ENCODE measurements around the gene CCL18.
"Not testable (repeated sequence)": the region's sequence is repeated elsewhere in the genome, so short reads cannot be mapped to it uniquely, and the experiment has no call there.

The CCL18 gene

DNA sequence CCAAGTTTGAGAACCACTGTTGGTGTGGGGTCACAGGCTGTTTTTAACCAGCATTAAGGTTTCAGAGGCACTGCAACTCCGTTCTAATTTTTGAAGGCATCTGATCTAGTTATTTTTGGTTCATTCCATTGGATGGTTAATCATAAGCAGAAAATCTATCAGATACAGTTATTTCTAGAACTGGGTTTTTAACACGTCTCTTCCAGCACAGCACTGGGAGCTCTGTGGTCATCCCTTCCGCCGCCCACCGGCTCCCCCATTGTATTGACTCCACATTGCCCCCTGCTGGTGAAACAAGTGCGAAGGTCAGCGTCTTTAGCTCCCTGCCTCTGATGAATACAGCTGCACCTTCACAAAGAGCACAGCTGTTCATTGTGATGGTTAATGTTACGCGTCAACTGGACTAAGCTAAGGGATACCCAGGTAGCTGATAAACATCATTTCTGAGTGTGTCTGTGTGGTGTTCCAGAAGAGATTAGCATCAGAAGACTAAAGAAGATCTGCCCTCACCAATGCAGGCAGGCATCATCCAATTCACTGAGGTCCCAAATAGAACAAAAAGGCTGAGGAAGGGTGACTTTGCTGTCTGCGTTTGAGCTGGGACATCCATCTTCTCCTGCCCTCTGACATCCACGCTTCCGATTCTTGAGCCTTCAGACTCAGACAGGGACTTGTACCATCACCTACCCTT is 8.5 kb downstream of the CCL18 start:
- peak; percentile 6 for DNase-seq

DNA sequence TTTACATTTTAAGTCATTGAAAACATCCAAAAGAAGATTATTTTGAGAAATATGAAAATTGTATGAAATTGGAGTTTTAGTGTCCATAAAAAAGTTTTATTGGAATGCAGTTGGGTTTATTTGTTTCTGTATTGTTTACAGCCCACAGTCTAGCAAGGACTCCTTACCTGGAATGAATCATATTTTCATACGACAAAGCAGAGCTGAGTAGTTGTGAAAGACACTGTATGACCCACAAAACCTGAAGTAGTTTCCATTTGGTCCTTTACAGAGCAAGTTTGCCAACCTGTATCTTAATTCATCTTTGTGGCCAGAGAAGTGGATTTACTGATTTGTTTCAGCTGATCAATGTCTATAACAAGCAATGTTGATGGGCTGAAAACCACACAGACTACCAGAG is 10.3 kb downstream of the CCL18 start:
- no peak for DNase-seq

- not testable (repeated sequence) for DNase-seq
Measured at GRCh38 chr17:36081681-36082471, 17.8 kb downstream of the CCL18 start.

- not testable (repeated sequence) for DNase-seq
Measured at GRCh38 chr17:36082482-36083120, 18.5 kb downstream of the CCL18 start.

DNA sequence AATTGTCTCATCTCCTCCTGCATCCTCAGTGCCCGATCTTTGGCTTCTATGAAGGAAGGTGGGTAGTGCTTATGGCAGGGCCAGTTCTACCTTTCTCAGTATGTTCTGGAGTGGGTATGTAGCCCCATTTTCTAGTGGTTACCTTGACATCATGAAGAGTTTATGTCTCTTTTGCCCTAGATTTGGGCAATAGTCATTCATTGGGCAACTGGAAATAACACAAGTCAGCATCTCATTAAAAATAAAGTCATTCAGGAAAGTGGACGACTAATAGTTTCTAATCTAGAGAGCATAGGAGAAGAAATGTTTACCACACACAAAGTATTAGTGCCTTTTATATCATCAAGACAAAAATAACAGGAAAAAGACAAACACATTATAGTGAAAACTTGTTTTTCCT is 19.6 kb downstream of the CCL18 start:
- not testable (repeated sequence) for DNase-seq

DNA sequence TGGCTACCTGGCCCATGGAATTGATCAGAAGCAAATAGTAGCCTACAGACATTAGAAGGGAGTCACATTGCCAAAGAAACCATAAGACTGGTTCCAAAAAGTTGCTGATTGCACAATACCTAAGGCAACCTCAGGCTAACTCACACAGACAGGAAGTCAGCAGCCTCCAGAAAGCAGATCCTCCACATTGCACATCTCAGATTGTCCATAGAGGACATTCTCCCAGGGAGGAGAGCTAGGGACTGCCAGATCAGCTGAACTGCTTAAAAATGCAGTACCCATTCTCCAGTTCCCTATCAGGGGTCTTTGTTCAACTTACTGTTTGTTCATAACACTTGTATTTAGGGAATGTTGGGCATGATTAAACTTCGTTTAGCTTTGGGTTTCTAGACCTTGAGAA is 21.7 kb downstream of the CCL18 start:
- no peak for DNase-seq

DNA sequence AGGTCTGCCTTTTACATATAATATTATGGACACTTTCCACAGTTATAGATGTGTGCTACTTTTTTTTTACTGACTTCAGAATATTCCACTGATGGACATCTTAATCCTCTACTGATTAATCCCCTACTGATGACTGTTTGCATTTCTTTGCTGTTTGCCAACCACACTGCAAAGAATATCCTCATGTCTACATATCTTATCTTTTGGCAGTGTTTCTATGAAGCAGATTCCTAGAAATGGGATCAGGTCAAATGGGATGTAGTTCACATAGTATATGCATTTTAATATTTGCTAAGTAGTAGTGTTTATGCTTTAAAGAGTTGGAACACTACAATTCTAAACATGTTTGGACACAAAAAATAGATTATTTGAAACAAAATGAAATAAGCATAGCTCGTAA is 22.7 kb downstream of the CCL18 start:
- DNase-seq, result no peak

GRCh38 chr17:36087471-36087870 is 23.4 kb downstream of the CCL18 start:
- DNase-seq, result not testable (repeated sequence)

GRCh38 chr17:36087897-36088572 is 24.0 kb downstream of the CCL18 start:
- DNase-seq, result not testable (repeated sequence)

GRCh38 chr17:36088670-36089338 is 24.7 kb downstream of the CCL18 start:
- no peak for DNase-seq

DNA sequence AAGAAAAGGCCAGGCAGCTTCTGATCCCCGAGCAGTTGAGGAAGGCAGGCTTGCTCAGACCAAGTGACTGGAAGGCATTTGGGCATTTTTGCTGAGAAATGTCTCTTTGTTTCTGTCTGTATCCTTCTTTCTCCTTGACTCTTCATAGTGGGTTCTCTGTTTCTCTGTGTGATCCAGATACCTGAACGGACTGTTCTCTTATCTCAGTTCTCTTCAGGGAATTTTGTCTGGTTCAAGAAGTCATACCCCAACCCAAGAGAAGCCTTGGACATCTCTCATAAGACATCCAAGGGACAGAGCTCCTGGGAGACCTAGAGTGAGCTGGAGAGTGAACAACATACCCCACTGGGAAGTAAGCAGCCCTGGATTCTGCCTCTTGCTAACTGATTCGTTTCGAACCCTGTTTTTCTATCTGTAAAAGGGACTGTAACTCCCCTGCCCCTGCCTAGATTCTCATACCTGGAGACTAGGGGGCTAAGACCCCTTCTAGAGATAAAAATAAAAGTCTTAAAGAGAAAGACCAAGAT is 25.3 kb downstream of the CCL18 start:
- no peak for DNase-seq

- DNase-seq, result no peak
Measured at GRCh38 chr17:36089888-36090836, 26.1 kb downstream of the CCL18 start, which contains the start of gene CCL3. CCL3 (minus strand) TSS chr17:36090143; CDS start chr17:36090058, 85 bp downstream.

DNA sequence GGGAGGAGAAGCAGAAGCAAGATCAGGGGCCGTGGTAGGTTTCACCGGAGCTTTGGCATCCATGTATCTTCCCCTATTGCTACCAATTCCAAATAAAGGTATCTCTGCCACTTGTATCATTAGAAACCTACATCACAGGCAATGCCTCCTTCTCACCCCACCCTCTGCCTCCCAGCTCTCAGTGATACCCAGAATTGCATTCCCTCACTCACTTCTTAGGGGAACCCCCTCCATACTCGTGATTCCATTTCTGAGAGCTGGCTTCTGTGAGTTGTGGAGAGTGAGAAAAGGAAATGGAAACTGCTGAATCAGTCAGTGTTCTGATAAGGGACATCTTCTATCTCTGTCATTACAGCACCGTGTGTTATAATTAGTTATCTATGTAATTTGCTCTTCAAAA is 28.2 kb downstream of the CCL18 start:
- DNase-seq, result no peak

DNA sequence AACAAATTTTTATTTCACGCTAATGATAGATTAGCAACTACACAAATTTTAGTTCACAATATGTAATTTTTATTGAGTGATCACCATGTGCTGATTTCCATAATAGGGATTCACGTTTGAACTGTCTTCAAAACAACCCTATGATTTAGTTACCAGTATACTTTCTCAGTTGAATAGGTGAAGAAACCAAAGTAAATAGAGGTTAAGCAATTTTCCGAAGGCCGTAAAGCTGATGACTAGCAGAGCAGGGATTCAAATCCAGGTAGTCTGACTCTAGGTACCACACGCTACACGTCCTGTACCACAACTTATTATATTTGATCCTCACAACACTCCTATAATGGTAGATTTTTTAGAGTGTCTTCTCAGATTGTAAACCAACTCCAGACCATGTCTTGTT is 28.6 kb downstream of the CCL18 start:
- DNase-seq, result not testable (repeated sequence)

DNA sequence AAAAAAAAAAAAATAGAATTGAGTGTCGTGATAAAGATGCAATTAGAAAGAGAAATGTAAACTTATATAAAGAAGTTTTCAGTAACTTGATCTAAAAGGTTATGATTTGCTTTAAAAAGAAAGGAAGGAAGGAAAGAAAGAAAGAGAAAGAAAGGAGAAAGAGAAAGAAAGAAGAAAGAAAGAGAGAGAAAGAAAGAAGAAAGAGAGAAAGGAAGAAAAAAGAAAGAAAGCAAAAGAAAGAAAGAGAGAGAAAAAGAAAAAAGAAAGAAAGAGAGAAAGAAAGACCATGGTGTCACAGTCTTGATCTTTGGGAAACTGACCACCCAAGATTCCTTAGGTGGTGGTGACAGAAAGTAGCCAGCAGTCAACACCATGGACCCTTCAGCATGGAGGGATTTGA is 30.2 kb downstream of the CCL18 start:
- DNase-seq, result no peak

DNA sequence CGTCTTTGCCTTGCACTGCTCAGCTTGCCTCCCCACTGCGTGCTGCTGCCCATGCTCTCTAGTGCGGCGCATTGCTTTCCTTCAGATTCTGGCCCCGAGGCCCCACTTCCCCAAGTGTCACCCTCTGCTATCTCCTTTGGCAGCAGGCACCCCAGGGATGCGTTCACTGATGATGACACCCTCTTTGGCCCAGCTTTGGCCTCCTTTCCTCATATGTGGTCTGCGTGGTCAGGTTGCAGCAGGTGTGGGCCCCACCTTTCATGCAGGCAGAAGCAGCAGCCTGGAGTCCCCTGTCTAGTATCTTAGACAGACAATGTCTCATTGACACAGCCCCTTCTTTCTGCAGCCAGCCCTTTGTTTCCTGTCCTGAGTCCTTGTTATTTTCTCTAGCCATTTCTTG is 30.7 kb downstream of the CCL18 start:
- no peak for DNase-seq

- DNase-seq, result no peak
Measured at GRCh38 chr17:36095992-36096391, 31.9 kb downstream of the CCL18 start.

GRCh38 chr17:36099004-36099403 is 34.9 kb downstream of the CCL18 start:
- DNase-seq, result not testable (repeated sequence)

GRCh38 chr17:36103401-36103975 is 39.4 kb downstream of the CCL18 start, which contains the start of gene CCL4:
CCL4 (plus strand) TSS chr17:36103827; CDS start chr17:36103906, 79 bp downstream.
- DNase-seq, result not testable (repeated sequence)

- not testable (repeated sequence) for DNase-seq
Measured at GRCh38 chr17:36104246-36104645, 40.2 kb downstream of the CCL18 start.
